A549 (cell line): Measurements from ENCODE around the gene TOPORS.

ENCODE experiments used
- BHLHE40 ChIP-seq: IDR thresholded peaks from 2 replicates; pipeline ENCODE4 v1.6.1; 2012; ENCODE audit warnings: low read depth, low read length, inconsistent platforms
- EP300 ChIP-seq, 2 experiments: fragments of >200 bp; sonication (Bioruptor Twin); formaldehyde crosslinking; IDR thresholded peaks; 2 replicates in 1 of 2; 3 replicates in 1 of 2; pipeline ENCODE4 v1.6.1; 2016 to 2017
- FOSB ChIP-seq: fragments of 250-450 bp; sonication (Bioruptor Pico); IDR thresholded peaks from 2 replicates; pipeline ENCODE4 v1.5.0; 2020; ENCODE audit warnings: mild to moderate bottlenecking, moderate library complexity
- NPAS2 ChIP-seq: fragments of 250-450 bp; sonication (Bioruptor Pico); IDR thresholded peaks from 2 replicates; pipeline ENCODE4 v1.8.0; 2022; ENCODE audit warnings: mild to moderate bottlenecking, moderate library complexity, borderline replicate concordance
- TF ChIP-seq, protein P1 (sequence below): fragments of 450-650 bp; IDR thresholded peaks from 2 replicates; pipeline ENCODE4 v1.6.1; 2014; ENCODE audit warnings: antibody characterized with exemption
- TF ChIP-seq, protein P2 (sequence below): fragments of >200 bp; sonication (Bioruptor Twin); formaldehyde crosslinking; IDR thresholded peaks from 3 replicates; pipeline ENCODE4 v1.5.1; 2016

DNA sequence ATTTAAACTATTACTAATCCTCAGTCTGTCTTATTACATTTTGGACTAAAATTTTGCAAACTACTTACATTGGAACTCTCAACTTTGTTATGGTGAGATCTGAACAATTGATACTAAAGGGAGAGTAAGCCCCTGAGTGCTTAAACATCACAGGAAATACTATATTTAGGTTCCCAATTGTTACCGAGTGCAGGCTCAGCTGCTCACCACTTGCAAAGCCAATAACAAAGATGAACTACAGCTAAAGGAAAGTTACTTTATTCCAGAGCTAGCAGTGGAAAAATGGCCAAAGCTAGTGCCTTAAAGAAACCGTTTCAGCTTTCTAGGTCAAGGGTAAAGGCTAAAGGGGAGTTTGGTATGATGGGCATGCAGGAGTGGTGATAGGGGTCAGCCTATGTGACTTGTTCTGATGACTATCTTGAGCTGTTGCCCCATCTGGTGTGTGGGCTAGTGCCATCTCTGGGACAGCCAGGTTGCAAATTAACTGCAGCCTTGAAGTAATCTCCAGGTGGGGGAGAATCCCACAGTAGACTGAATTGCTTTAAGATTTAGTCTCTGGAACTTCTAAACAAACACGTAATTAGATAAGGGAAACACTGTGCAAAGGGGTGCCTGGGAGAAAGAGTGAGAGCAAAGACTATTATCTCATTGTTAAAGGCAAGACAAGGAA, 28.4 kb upstream of the TOPORS start:
- TF ChIP-seq BHLHE40 (no peak), NPAS2 (CRISPR knock-in tag) (no peak), FOSB (CRISPR knock-in tag) (no peak), EP300 (IDR thresholded peaks at IDR 0.05) (no peak)
- TF ChIP-seq, protein P1, sequence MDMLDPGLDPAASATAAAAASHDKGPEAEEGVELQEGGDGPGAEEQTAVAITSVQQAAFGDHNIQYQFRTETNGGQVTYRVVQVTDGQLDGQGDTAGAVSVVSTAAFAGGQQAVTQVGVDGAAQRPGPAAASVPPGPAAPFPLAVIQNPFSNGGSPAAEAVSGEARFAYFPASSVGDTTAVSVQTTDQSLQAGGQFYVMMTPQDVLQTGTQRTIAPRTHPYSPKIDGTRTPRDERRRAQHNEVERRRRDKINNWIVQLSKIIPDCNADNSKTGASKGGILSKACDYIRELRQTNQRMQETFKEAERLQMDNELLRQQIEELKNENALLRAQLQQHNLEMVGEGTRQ: no peak
- TF ChIP-seq, protein P2, sequence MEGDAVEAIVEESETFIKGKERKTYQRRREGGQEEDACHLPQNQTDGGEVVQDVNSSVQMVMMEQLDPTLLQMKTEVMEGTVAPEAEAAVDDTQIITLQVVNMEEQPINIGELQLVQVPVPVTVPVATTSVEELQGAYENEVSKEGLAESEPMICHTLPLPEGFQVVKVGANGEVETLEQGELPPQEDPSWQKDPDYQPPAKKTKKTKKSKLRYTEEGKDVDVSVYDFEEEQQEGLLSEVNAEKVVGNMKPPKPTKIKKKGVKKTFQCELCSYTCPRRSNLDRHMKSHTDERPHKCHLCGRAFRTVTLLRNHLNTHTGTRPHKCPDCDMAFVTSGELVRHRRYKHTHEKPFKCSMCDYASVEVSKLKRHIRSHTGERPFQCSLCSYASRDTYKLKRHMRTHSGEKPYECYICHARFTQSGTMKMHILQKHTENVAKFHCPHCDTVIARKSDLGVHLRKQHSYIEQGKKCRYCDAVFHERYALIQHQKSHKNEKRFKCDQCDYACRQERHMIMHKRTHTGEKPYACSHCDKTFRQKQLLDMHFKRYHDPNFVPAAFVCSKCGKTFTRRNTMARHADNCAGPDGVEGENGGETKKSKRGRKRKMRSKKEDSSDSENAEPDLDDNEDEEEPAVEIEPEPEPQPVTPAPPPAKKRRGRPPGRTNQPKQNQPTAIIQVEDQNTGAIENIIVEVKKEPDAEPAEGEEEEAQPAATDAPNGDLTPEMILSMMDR: no peak
